Activated CD4-positive, CD25-positive, alpha-beta regulatory T cell treated with anti-CD3 and anti-CD28 coated beads, Interleukin-2, amount 50 U/mL, for 72 hours (primary cell): Measurements from ENCODE around the gene CAPN10.
"Not testable (repeated sequence)": the region's sequence is repeated elsewhere in the genome, so short reads cannot be mapped to it uniquely, and the experiment has no call there.

Experiments
- DNase-seq: peaks from one replicate; pipeline ENCODE4 v3.0.0; 2021

The CAPN10 gene

GRCh38 chr2:240586198-240586918 is at the start of gene CAPN10:
CAPN10 (plus strand) TSS chr2:240586734; CDS start chr2:240586912, 178 bp downstream.
- peak; percentile 97 for DNase-seq

GRCh38 chr2:240538031-240538780 is 48.3 kb upstream of the CAPN10 start:
- no peak for DNase-seq

GRCh38 chr2:240539101-240539500 is 47.4 kb upstream of the CAPN10 start:
- not testable (repeated sequence) for DNase-seq

- no peak for DNase-seq
Observed at GRCh38 chr2:240539906-240540305, 46.6 kb upstream of the CAPN10 start.

GRCh38 chr2:240551288-240551687 is 35.2 kb upstream of the CAPN10 start:
- no peak for DNase-seq

- no peak for DNase-seq
Observed at GRCh38 chr2:240551811-240552210, 34.7 kb upstream of the CAPN10 start.

GRCh38 chr2:240553956-240554480 is 32.5 kb upstream of the CAPN10 start:
- DNase-seq: no peak

GRCh38 chr2:240554767-240555493 is 31.6 kb upstream of the CAPN10 start:
- no peak for DNase-seq

GRCh38 chr2:240555541-240556250 is 30.8 kb upstream of the CAPN10 start:
- DNase-seq: no peak

GRCh38 chr2:240556553-240557100 is 29.9 kb upstream of the CAPN10 start:
- peak; percentile 68 for DNase-seq

- DNase-seq: no peak
Observed at GRCh38 chr2:240557101-240557751, 29.3 kb upstream of the CAPN10 start.

GRCh38 chr2:240557808-240558207 is 28.7 kb upstream of the CAPN10 start, which contains the start of gene ANKMY1:
ANKMY1 (minus strand) TSS chr2:240557988; CDS start chr2:240557335, 653 bp downstream.
- DNase-seq: peak; percentile 78

- no peak for DNase-seq
Observed at GRCh38 chr2:240558236-240558761, 28.2 kb upstream of the CAPN10 start.

GRCh38 chr2:240559286-240559685 is 27.2 kb upstream of the CAPN10 start:
- no peak for DNase-seq

GRCh38 chr2:240560084-240560479 is 26.5 kb upstream of the CAPN10 start, which contains the start of gene DUSP28:
DUSP28 (plus strand) TSS chr2:240560357; CDS start chr2:240560685, 328 bp downstream.
- peak; percentile 94 for DNase-seq

GRCh38 chr2:240560480-240561324 is 25.8 kb upstream of the CAPN10 start:
- peak; percentile 100 for DNase-seq

GRCh38 chr2:240561325-240561971 is 25.1 kb upstream of the CAPN10 start:
- no peak for DNase-seq

GRCh38 chr2:240563231-240563630 is 23.3 kb upstream of the CAPN10 start:
- DNase-seq: not testable (repeated sequence)

- no peak for DNase-seq
Observed at GRCh38 chr2:240563951-240564560, 22.5 kb upstream of the CAPN10 start.
